H9 (cell line): ENCODE data around the gene CTSE. TPM values are rescaled to one million over a fixed set of nuclear protein-coding genes. Genes with fewer than 3 reads are reported as not detected.

Experiments
- DNase-seq: peaks from one replicate; pipeline ENCODE4 v3.0.0-alpha.2; 2017
- H2AFZ ChIP-seq: one replicate; pipeline ENCODE4 v1.6.1; 2013; ENCODE audit warnings: mild to moderate bottlenecking, low read length, control low read depth, moderate library complexity
- H2AK5ac ChIP-seq: 2 replicates; pipeline ENCODE4 v1.6.1; 2013; ENCODE audit warnings: low read length, control low read depth, mixed read lengths; ENCODE audit not compliant: insufficient read length
- H2BK120ac ChIP-seq: one replicate; pipeline ENCODE4 v1.6.1; 2013; ENCODE audit warnings: low read depth, mild to moderate bottlenecking, low read length, control low read depth, inconsistent platforms; ENCODE audit not compliant: poor library complexity, severe bottlenecking
- H2BK12ac ChIP-seq: 2 replicates; pipeline ENCODE4 v1.6.1; 2013; ENCODE audit warnings: low read length, control low read depth, mixed read lengths, low read depth; ENCODE audit not compliant: insufficient read length
- H2BK15ac ChIP-seq: 2 replicates; pipeline ENCODE4 v1.6.1; 2013; ENCODE audit warnings: low read depth, low read length, control low read depth
- H2BK20ac ChIP-seq: one replicate; pipeline ENCODE4 v1.6.1; 2013; ENCODE audit warnings: low read depth, mild to moderate bottlenecking, low read length, control low read depth, inconsistent platforms; ENCODE audit not compliant: poor library complexity, severe bottlenecking
- H2BK5ac ChIP-seq: 2 replicates; pipeline ENCODE4 v1.6.1; 2013; ENCODE audit warnings: low read length, control low read depth, mixed read lengths; ENCODE audit not compliant: insufficient read length
- H3K14ac ChIP-seq: 2 replicates; pipeline ENCODE4 v1.6.1; 2013; ENCODE audit warnings: low read length, control low read depth; ENCODE audit not compliant: insufficient read depth
- H3K18ac ChIP-seq: 2 replicates; pipeline ENCODE4 v1.6.1; 2013; ENCODE audit warnings: low read depth, mild to moderate bottlenecking, mixed read lengths, low read length, control low read depth; ENCODE audit not compliant: insufficient read length
- H3K23ac ChIP-seq: 2 replicates; pipeline ENCODE4 v1.6.1; 2013; ENCODE audit warnings: low read length, control low read depth, mixed read lengths, low read depth; ENCODE audit not compliant: insufficient read length
- H3K23me2 ChIP-seq: 2 replicates; pipeline ENCODE4 v1.6.1; 2013; ENCODE audit warnings: low read depth, mild to moderate bottlenecking, mixed read lengths, low read length, control low read depth; ENCODE audit not compliant: insufficient read length, poor library complexity, severe bottlenecking
- H3K27ac ChIP-seq: 2 replicates; pipeline ENCODE4 v1.5.1; 2013; ENCODE audit warnings: low read length, control low read depth, mixed read lengths, low read depth; ENCODE audit not compliant: insufficient read length
- H3K27me3 ChIP-seq: 2 replicates; pipeline ENCODE4 v1.6.1; 2013; ENCODE audit warnings: low read length, control low read depth, inconsistent platforms; ENCODE audit not compliant: insufficient read depth
- H3K4ac ChIP-seq: 2 replicates; pipeline ENCODE4 v1.6.1; 2013; ENCODE audit warnings: low read depth, mild to moderate bottlenecking, control low read depth, inconsistent platforms, low read length, moderate library complexity
- H3K4me1 ChIP-seq: 2 replicates; pipeline ENCODE4 v1.6.1; 2013; ENCODE audit warnings: low read length, control low read depth, inconsistent platforms; ENCODE audit not compliant: insufficient read depth
- H3K4me2 ChIP-seq: 2 replicates; pipeline ENCODE4 v1.6.1; 2013; ENCODE audit warnings: low read length, control low read depth, mixed read lengths; ENCODE audit not compliant: insufficient read length, insufficient read depth
- H3K56ac ChIP-seq: 2 replicates; pipeline ENCODE4 v1.6.1; 2013; ENCODE audit warnings: low read depth, mild to moderate bottlenecking, mixed read lengths, low read length, control low read depth; ENCODE audit not compliant: insufficient read length
- H3K79me1 ChIP-seq: 2 replicates; pipeline ENCODE4 v1.6.1; 2013; ENCODE audit warnings: low read depth, mild to moderate bottlenecking, moderate library complexity, low read length, control low read depth, inconsistent platforms; ENCODE audit not compliant: insufficient read depth, poor library complexity, severe bottlenecking
- H3K79me2 ChIP-seq: 2 replicates; pipeline ENCODE4 v1.6.1; 2013; ENCODE audit warnings: low read length, control low read depth, inconsistent platforms; ENCODE audit not compliant: insufficient read depth
- H3K9ac ChIP-seq: 2 replicates; pipeline ENCODE4 v1.6.1; 2013; ENCODE audit warnings: low read length, control low read depth, mixed read lengths; ENCODE audit not compliant: insufficient read length; ENCODE audit errors: extremely low read depth
- H3K9me3 ChIP-seq: one replicate; pipeline ENCODE4 v1.6.1; 2013; ENCODE audit warnings: low read depth, low read length, inconsistent platforms; ENCODE audit not compliant: control insufficient read depth
- H3T11ph ChIP-seq: one replicate; pipeline ENCODE4 v1.6.1; 2013; ENCODE audit warnings: mild to moderate bottlenecking, low read length, control low read depth, inconsistent platforms
- H4K20me1 ChIP-seq: one replicate; pipeline ENCODE4 v1.6.1; 2013; ENCODE audit not compliant: control insufficient read depth, insufficient read length, insufficient read depth
- H4K5ac ChIP-seq: 2 replicates; pipeline ENCODE4 v1.6.1; 2013; ENCODE audit warnings: low read depth, mild to moderate bottlenecking, mixed read lengths, low read length, control low read depth; ENCODE audit not compliant: insufficient read length
- H4K8ac ChIP-seq: replicated peaks from 2 replicates; pipeline ENCODE4 v1.6.1; 2013; ENCODE audit warnings: low read length, control low read depth, mixed read lengths, low read depth; ENCODE audit not compliant: insufficient read length
- H4K91ac ChIP-seq: 2 replicates; pipeline ENCODE4 v1.6.1; 2013; ENCODE audit warnings: low read depth, mild to moderate bottlenecking, moderate library complexity, mixed read lengths, low read length, control low read depth; ENCODE audit not compliant: insufficient read length
- H3K27ac Mint-ChIP-seq, 3 experiments: 2 replicates in 2 of 3; 3 replicates in 1 of 3; pipeline ENCODE4 v1.8.0; 2020 to 2021; ENCODE audit warnings: mixed read lengths in 3 of 3, mild to moderate bottlenecking in 1 of 3, moderate library complexity in 1 of 3
- H3K27me3 Mint-ChIP-seq: 2 replicates; pipeline ENCODE4 v1.8.0; 2021; ENCODE audit warnings: low read depth, mild to moderate bottlenecking, moderate library complexity, mixed read lengths
- H3K36me3 Mint-ChIP-seq, 3 experiments: 2 replicates in 2 of 3; 3 replicates in 1 of 3; pipeline ENCODE4 v1.8.0; 2020 to 2021; ENCODE audit warnings: low read depth in 3 of 3, mixed read lengths in 3 of 3; ENCODE audit not compliant: insufficient read depth in 1 of 3
- H3K4me1 Mint-ChIP-seq, 2 experiments: 2 replicates each; pipeline ENCODE4 v1.8.0; 2020; ENCODE audit warnings: mixed read lengths in 2 of 2
- H3K4me3 Mint-ChIP-seq, 2 experiments: 2 replicates in 1 of 2; 3 replicates in 1 of 2; pipeline ENCODE4 v1.8.0; 2020 to 2021; ENCODE audit warnings: mild to moderate bottlenecking in 2 of 2, mixed read lengths in 2 of 2, moderate library complexity in 1 of 2
- H3K9me3 Mint-ChIP-seq, 2 experiments: 2 replicates in 1 of 2; 3 replicates in 1 of 2; pipeline ENCODE4 v1.8.0; 2020; ENCODE audit warnings: mild to moderate bottlenecking in 2 of 2, mixed read lengths in 2 of 2, moderate library complexity in 1 of 2
- WGBS: extraction: QIAGEN DNeasy Blood & Tissue Kit; methylation state at CpG from one replicate; pipeline ENCODE4 v1.1.7; 2013; ENCODE audit warnings: missing lambda C conversion rate, low lambda C conversion rate, mixed read lengths; ENCODE audit not compliant: insufficient read length; ENCODE audit errors: extremely low coverage; 5-methylcytosine and 5-hydroxymethylcytosine counted together
- total RNA-seq: library from RNA; stranded (reverse); gene quantifications from 2 replicates; pipeline ENCODE4 v1.2.1, GENCODE V29; 2021
- TF ChIP-seq, protein P1 (sequence below): fragments of 200-600 bp; sonication (generic); conservative IDR thresholded peaks from 3 replicates; pipeline ENCODE4 v1.8.0; 2021; ENCODE audit warnings: antibody characterized with exemption, mild to moderate bottlenecking

The CTSE gene
- total RNA-seq, 1 experiment from 2014 or later, result not detected

DNA sequence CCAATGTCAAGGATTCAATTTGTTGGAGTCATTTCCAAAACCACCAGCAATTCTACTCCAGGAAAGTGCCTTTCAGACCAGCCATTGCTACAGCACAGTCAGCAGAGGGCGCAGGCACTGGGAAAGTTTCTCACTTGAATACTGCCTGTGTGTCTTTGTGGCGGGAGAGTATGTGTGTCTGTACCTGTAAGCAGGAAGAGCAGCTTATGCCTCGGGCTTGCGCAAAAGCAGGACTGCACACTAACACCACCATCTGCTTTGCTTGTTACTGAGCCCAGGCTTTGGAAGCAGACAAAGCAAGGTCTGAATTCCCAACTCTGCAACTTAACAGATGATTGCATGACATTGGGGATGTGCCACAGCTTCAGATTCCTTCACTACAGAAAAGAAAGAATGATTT is 7.0 kb upstream of the CTSE start:
- H3K23ac ChIP-seq, result no peak overlapping the region
- Mint-ChIP-seq H3K36me3 (no peaks in the 10 kb centered on the region), H3K4me1 (peaks cover 2 to 8% of the 10 kb centered on the region in 2 experiments; a peak in 2 of 4 replicates), H3K27me3 (no peaks in the 10 kb centered on the region; the same call in 1 of the 2 replicates), H3K27ac (no peak overlapping the region), H3K9me3 (no peaks in the 10 kb centered on the region; a peak in 3 of 5 replicates), H3K4me3 (no peak overlapping the region)
- no peak overlapping the region for H2BK120ac ChIP-seq
- no peak overlapping the region for H3K18ac ChIP-seq
- no peak overlapping the region for H2BK12ac ChIP-seq
- H3K79me2 ChIP-seq, result no peaks in the 10 kb centered on the region
- no peak overlapping the region for H4K91ac ChIP-seq
- no peak overlapping the region for H2BK20ac ChIP-seq
- H3K79me1 ChIP-seq, result no peaks in the 10 kb centered on the region
- no peak overlapping the region for H3K27ac ChIP-seq
- DNase-seq, result peak; percentile 83
- no peak overlapping the region for H3K4me2 ChIP-seq
- H3K4ac ChIP-seq, result no peak overlapping the region
- no peaks in the 10 kb centered on the region for H4K20me1 ChIP-seq
- H3T11ph ChIP-seq, result no peak overlapping the region
- no peak overlapping the region for H2BK15ac ChIP-seq
- H2AK5ac ChIP-seq, result no peak overlapping the region
- H4K5ac ChIP-seq, result no peak overlapping the region
- H4K8ac ChIP-seq, result no peak overlapping the region
- H3K23me2 ChIP-seq, result no peaks in the 10 kb centered on the region
- no peak overlapping the region for H3K14ac ChIP-seq
- WGBS, result no CpG with 5 or more reads among the region's 4 CpGs
- H3K9ac ChIP-seq, result peak overlapping the region; percentile 12
- no peak overlapping the region for H3K56ac ChIP-seq
- H2AFZ ChIP-seq, result no peak overlapping the region
- no peaks in the 10 kb centered on the region for H3K9me3 ChIP-seq
- H3K4me1 ChIP-seq, result no peaks in the 10 kb centered on the region
- no peaks in the 10 kb centered on the region for H3K27me3 ChIP-seq
- no peak overlapping the region for H2BK5ac ChIP-seq
- TF ChIP-seq, protein P1, sequence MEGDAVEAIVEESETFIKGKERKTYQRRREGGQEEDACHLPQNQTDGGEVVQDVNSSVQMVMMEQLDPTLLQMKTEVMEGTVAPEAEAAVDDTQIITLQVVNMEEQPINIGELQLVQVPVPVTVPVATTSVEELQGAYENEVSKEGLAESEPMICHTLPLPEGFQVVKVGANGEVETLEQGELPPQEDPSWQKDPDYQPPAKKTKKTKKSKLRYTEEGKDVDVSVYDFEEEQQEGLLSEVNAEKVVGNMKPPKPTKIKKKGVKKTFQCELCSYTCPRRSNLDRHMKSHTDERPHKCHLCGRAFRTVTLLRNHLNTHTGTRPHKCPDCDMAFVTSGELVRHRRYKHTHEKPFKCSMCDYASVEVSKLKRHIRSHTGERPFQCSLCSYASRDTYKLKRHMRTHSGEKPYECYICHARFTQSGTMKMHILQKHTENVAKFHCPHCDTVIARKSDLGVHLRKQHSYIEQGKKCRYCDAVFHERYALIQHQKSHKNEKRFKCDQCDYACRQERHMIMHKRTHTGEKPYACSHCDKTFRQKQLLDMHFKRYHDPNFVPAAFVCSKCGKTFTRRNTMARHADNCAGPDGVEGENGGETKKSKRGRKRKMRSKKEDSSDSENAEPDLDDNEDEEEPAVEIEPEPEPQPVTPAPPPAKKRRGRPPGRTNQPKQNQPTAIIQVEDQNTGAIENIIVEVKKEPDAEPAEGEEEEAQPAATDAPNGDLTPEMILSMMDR, result peak; percentile 91
